Epithelial cell of proximal tubule (primary cell): Measurements from ENCODE around the gene SCGB2B2. TPM values are rescaled to one million over a fixed set of nuclear protein-coding genes. Genes with fewer than 3 reads are reported as not detected.
"Not testable (repeated sequence)": the region's sequence is repeated elsewhere in the genome, so short reads cannot be mapped to it uniquely, and the experiment has no call there.

ENCODE experiments used
- DNase-seq: peaks from one replicate; pipeline ENCODE4 v3.0.0-alpha.2; 2011; ENCODE audit warnings: low read depth
- H3K4me3 ChIP-seq: 2 replicates; pipeline ENCODE4 v1.5.1; 2011; ENCODE audit warnings: low read depth, mild to moderate bottlenecking, low read length
- CTCF ChIP-seq: conservative IDR thresholded peaks from 2 replicates; pipeline ENCODE4 v1.5.1; 2012; ENCODE audit warnings: low read depth, mild to moderate bottlenecking, low read length
- total RNA-seq: library from RNA; depleted of rRNA; stranded (reverse); fragments of >200 nt; gene quantifications from 2 replicates; pipeline ENCODE4 v1.2.3, GENCODE V29; 2015

SCGB2B2 gene
- total RNA-seq, 1 donor from 2014 or later: not detected

GRCh38 chr19:34671972-34672371 lies 5.0 kb downstream of the SCGB2B2 start:
- TF ChIP-seq CTCF: no peak
- no peak for DNase-seq
- no peak overlapping the region for H3K4me3 ChIP-seq

GRCh38 chr19:34669305-34669704 lies 7.7 kb downstream of the SCGB2B2 start:
- no peak for DNase-seq
- TF ChIP-seq CTCF: no peak
- no peak overlapping the region for H3K4me3 ChIP-seq

GRCh38 chr19:34668690-34669089 lies 8.3 kb downstream of the SCGB2B2 start:
- not testable (repeated sequence) for DNase-seq, H3K4me3 ChIP-seq

- not testable (repeated sequence) for DNase-seq, H3K4me3 ChIP-seq
Measured at GRCh38 chr19:34668077-34668689, 8.8 kb downstream of the SCGB2B2 start.

- DNase-seq: no peak
- H3K4me3 ChIP-seq: peak overlapping the region; percentile 37
- TF ChIP-seq CTCF: no peak
Measured at GRCh38 chr19:34667349-34668076, 9.4 kb downstream of the SCGB2B2 start.

- TF ChIP-seq CTCF: no peak
- DNase-seq: no peak
- no peak overlapping the region for H3K4me3 ChIP-seq
Measured at GRCh38 chr19:34666958-34667265, 10.0 kb downstream of the SCGB2B2 start.

GRCh38 chr19:34666200-34666957 lies 10.6 kb downstream of the SCGB2B2 start:
- TF ChIP-seq CTCF: no peak
- no peak overlapping the region for H3K4me3 ChIP-seq
- no peak for DNase-seq

GRCh38 chr19:34665275-34665674 lies 11.7 kb downstream of the SCGB2B2 start:
- not testable (repeated sequence) for H3K4me3 ChIP-seq, DNase-seq
